GM18519 (cell line): ENCODE results near the gene KCNIP4.
"Not testable (repeated sequence)": the region's sequence is repeated elsewhere in the genome, so short reads cannot be mapped to it uniquely, and the experiment has no call there.

ENCODE experiments used
- ATAC-seq: cut with Tn5 transposase; IDR thresholded peaks from one replicate; pipeline ENCODE4 v1.9.1; 2021; ENCODE audit warnings: mild to moderate bottlenecking, moderate library complexity; ENCODE audit not compliant: unreplicated experiment, low FRiP score

Gene KCNIP4

DNA sequence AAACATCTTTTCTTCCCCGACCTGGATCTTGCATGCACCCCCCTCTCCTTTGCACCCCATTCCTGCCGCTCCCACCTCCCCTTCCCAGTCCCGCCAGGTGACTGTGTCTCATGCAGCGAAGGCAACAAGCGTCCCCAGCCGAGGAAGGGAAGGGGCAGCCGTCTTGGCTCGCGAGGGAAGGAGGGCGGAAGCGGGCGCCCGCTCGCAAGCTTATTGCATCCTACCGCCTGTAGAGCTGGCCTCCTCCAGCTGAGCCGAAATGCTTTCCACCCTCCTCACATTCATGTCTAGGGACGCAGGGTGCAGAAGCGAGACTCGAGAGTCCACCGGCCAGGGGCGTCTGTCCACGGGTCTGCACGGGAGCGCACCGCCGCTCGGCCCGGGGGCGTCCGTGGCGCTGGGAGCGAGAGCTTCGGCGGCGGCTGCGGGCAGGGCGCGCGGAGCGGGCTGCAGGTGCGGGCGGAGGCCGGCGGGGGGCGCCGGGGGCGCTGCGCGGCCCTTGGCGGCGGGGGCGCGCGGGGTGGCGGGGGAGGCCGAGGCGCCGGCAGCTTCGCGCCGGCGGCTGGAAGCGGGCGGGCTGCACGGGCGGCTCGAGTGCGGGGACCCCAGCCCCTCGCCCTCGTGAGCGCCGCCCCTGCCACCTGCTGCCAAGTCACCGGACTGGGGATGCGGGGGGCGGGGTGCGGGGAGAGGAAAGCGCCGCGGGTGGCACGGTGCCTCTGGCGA is at the start of gene KCNIP4:
Gene KCNIP4, minus strand, starts transcription at position 426 of the 726 bp plus-strand sequence.
- ATAC-seq, result no peak

DNA sequence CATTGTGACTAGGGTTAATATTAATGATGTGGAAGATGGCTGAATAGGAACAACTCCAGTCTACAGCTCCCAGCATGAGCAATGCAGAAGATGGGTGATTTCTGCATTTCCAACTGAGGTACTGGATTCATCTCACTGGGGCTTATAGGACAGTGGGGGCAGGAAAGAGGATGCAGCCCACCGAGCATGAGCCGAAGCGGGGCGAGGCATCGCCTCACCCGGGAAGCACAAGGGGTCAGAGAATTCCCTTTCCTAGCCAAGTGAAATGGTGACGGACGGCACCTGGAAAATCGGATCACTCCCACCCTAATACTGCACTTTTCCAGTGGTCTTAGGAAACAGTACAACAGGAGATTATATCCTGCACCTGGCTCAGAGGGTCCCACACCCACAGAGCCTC is 48.0 kb upstream of the KCNIP4 start:
- ATAC-seq, result not testable (repeated sequence)

DNA sequence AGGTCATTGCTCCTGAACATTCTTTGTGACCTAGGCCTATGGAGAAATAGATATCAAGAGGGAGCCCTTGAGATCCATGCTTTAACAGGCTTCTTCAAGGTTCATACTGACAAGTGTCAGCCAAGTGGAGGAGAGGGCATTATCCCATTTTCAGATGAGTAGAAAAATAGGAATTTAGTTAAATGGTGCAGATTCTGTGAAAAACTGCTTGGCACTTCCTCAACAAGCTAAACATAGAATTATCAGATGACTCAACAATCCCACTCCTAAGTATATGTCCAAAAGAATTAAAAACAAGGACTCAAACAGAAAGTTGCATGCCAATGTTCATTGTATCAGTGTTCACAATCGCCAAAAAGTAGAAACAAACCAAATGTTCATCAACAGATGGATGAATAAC is 43.8 kb upstream of the KCNIP4 start:
- no peak for ATAC-seq

DNA sequence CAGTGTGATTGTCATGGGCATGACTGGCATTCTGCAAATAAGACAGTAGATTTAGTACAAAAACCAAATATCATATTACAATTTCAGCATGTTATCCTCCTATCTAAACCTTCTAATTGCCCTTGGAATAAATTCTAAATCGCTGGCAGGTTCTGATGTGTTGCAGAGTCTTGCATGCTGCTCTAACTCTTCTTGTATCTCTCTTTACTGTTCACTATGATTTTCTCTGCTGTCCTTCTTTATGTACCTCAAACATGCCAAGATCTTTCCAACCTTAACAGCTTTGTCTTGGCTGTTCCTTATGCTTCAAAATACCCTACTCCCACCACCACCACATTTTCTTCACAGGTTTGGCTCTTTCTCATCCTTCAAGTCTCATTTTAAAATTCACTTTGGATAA is 43.0 kb upstream of the KCNIP4 start:
- ATAC-seq, result no peak

DNA sequence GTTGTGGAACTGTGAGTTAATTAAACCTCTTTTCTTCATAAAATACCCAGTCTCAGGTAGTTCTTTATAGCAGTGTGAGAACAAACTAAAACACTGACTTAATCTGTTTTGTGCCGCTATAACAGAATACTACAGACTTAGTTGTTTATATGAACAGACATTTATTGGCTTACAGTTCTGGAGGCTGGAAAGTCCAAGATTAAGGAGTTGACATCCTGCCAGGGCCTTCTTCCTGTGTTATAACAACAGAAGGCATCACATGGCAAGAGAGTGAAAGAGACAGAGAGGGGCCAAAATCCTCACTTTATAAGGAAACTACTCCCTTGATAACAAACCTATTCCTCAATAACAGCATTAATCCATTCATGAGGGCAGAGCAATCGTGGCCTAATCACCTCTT is 42.5 kb upstream of the KCNIP4 start:
- ATAC-seq, result no peak

DNA sequence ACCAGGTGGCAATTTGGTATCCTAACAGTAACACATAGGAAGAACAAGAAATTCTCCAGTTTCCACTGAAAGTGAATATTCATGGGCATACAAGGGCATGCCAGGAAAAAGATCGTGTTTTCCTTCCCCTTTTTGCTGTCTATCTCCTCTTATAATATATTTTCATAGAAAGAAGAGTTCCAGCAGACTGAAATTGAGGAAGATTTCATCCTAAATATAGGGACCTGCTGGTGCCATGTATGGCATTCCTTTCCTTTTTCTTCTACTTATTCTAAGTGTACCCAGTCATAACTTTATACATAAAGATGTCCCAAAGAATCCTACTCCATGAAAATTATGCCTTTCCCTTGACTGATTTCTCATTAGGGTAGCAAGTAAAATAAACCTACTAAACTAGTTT is 40.8 kb upstream of the KCNIP4 start:
- no peak for ATAC-seq

DNA sequence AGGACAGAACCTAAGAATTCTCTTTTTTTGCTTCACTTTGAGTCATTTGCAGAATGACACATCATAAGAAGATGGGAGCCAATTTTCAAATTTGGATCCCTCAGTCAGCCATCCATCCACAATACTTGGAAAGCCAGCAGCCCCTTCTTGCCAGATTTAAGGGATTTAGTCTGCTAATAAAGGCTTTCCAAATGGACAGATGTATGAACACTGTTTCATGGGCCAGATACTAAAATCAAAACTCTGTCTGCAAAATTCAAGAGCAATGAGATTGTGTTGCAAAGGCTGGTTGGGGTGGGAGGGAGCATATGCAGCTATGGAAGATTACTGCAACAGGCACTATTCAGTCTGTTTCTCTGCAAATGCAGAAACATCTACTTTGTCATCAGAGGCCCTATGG is 37.7 kb upstream of the KCNIP4 start:
- ATAC-seq, result no peak

DNA sequence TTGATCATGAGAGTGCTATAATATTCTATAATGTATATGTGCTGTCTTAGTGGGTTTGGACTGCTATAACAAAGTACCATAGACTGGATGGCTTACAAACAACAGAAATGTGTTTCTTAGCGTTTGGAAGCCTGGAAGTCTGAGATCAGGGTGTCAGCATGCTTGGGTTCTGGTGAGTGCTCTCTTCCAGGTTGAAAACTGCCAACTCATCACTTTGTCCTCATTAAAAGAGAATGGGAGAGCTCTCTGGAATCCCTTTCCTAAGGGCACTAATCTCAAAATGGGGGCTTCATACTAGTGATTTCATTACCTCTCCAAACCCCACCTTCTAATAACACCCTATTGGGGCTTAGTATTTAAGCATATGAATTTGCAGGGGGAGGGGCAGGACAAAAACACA is 33.5 kb upstream of the KCNIP4 start:
- no peak for ATAC-seq

DNA sequence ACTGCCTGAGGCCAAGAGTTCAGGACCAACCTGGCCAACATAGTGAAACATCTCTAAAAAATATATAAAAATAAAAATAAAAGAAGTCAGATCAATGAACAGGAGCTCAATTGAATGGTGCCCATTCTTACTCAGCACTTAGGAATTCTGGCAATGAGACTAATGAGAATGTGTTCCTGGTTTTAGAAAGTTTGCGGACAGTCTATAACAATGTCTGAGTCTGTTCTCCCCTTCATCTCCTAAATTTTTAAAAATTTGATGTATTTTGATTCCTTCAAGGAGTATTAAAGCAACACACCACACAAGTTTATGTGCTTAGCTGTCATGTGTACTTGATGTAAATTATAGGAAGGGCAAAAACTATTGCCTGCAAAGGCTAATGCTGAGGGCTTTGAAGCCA is 30.6 kb upstream of the KCNIP4 start:
- ATAC-seq, result no peak

DNA sequence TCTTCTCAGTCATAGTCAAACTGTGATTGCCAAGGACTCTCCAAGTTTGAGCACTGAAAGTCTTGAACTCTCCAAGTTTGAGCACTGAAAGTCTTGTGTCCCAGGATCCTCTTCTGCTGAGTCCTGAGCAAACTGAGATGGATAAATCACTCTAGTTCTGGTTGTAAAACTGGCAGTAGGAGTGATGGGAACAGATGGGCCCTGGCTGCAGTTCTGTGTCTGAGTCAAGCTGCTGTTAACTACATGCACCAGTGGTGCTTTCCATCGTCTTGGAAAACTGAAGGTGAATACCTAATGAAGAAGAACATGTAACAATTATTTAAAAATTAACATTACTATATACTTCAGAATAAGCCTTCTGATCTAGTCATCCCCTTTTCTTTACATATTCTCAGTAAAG is 27.6 kb upstream of the KCNIP4 start:
- no peak for ATAC-seq

DNA sequence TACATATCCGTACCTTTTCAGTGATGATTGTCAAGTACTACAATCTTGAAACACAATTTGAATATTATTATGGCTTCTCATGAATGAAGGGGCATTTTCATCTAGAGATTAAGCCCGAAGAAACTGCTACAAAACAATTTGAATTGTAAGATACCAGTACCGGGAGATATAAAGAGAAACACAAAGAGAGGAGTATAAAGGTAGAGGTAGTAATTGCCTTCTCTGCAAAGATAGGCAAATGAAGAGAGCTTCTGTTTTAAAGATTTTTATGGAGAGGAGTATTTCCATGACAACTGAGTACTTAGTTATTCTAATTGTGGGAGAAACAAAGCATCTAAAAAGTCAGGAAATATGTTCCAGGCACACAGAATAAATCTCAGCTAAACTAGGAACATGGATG is 25.3 kb upstream of the KCNIP4 start:
- no peak for ATAC-seq

DNA sequence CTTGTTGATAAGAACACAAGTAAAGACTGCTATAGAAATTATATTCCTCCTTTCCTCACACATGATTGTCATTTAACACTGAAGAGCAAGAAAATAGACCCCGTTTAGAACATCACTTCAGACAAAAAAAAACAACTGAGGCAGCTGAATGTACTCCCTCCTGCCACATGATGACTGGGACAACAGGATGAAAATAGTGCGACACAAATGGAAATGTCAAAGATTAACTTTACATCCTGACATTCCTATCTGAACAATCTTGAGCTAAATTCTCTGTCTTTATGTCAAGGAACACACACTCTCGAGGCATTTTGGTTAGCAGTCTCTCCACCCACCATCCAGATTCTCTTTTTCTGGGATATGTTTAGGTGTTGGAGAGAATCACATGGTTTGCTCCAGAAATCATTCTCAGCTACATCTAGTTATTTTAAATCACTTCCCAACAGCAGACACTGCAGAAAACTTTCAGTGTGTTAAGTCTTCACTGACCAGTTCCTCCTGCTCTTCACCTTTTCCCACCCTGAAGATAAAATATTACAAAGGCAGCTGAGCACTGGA is 16.3 kb upstream of the KCNIP4 start:
- no peak for ATAC-seq

DNA sequence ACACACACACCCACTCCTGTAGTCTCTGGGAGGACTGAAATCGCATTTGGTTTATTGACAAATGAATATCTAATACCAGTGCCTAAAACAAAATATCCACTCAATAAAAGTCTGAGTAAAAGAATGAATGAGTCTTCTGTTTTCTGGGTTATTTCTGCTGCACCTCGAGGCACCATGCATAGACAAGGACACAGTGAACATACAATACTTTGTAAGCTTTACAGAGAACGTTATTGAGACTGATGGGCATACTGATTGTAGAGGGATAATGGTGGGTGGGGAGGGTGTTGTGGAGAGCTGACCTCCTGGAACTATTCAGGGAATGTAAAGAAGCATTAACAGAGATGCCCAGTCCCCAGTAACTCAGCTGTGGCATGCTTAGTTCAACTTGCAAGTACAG is 14.1 kb upstream of the KCNIP4 start:
- ATAC-seq, result no peak

DNA sequence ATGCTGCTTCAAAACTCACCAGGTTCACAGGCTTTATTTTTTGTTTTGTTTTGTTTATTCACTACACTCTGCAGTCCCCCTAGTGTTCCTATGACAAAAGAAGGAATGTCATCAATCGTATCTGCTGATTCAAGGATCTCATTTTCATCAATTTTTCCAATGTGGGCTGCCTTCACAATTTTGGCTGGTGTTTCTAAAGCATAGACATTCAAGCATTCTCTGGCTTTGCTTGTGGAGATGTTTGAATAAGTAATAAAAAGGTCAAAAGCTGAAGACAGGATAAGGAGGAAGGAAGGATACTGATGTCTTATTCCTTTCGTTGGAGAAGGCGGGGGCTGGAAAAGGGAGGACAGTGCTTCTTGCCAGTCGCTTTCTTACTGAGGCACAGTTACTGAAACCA is 12.2 kb upstream of the KCNIP4 start:
- ATAC-seq, result no peak

DNA sequence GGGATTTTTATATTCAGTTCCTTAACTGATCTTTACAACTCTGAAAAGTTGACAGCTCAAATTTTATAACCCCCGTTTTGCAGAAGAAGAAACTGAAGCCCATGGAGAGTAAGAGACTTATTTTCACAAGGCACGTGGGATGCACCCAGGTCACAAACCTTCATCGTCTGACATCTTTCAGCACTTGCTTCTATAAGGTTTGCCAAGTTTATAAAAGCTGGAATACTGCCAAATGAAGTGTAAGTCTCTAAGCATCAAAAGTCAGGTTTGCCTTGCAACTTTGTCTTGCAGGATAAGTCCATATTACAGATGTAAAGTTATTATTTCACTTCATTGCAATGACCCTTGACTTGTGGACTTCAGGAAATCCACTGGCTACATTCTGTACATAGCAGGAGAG is 6.3 kb upstream of the KCNIP4 start:
- ATAC-seq, result no peak

DNA sequence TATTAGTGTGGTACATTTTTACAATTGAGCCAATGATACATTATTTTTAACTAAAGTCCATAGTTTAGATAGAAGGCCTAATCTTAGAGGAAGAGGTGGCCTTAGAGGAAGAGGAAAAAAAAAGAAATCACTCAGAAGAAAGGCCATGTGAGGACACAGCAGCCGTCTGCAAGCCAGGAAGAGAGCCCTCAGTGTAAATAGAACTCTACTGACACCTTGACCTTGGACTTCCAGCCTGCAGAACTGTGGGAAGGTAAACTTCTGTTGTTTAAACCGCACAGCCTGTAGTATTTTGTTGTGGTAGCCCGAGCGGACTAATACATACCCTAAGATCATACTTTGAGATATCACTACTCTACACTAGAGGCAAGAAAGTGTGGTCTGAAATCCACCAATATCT is 5.1 kb upstream of the KCNIP4 start:
- no peak for ATAC-seq

DNA sequence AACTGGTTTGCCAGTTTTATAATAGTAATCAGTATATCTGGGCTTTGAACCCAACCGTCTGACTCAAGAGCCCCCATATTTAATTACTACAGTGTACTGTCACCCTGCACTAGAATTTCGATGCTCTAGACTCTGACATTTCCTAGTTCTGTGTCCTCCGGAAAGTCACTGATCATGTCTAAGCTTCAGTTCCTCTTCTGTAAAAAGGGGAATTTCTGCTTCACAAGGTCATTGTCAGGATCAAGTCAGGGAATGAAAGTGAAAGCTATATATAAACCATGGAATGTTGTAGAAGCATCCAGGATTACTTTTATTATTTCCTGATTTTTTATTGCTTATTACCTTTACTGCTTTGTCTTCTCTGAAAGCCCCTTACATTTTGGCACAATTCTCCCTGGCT is 4.0 kb upstream of the KCNIP4 start:
- no peak for ATAC-seq

DNA sequence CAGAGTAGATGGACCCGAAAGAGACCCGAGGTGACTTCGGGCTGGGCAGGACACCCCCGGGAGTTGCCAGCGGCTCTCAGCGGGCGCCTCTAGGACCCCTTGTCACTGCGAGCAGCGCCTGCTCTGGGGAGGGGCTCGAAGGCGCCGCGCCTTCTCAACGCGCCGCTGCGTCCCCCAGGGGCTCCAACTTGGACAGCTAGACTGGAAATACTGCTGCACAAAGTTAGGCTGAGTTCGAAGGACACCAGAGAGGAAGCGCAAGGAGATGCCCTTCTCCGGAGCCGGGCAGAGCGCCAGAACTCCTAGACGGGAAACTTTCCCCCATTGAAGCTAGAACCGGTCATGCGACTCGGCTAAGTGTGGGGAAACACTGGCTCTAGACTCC is 493 bp upstream of the KCNIP4 start:
- no peak for ATAC-seq

DNA sequence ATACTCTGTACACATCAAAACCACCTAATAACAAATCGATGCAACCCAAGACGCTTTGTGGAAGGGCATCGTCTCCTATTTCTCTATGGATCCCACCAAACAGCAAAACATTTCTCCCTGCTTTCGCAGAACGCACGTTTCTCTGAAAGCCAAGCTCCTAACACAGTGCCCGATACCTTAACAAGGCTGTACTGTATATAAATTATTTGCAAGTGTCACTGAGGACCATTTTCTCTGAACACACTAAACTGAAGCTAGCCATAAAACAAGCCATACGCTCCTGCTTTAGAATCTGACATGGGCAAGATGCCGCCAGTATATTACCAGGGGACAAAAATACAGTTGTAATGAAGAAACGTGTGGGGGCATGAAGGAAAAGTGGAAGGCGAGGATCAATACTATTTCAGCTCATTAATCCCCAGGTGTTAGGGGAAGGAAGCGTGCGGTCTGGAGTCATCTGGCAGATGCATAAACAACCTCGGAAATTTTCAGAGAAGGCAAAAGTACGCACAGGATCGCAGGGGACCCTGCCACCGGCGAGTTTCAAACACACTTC is 703 bp downstream of the KCNIP4 start:
- ATAC-seq, result no peak

DNA sequence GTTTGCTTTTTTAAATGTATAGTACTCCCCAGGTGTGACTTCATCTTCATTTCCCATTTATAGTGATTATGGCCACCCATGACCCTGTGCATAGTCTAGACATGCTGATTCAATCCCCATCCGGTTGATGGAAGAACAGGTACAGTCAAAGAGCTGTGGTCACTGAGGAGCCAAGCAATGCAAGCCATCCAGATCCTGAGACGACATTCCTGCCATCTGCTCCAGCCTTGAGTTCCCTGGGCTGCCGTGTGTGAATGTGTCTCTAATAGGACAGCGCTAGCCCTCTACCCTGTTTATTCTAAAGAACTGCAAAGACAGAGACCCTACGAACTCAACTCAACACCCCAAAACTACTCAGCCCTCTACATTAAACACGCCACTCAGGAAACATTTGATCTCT is 1.7 kb downstream of the KCNIP4 start:
- ATAC-seq, result no peak

DNA sequence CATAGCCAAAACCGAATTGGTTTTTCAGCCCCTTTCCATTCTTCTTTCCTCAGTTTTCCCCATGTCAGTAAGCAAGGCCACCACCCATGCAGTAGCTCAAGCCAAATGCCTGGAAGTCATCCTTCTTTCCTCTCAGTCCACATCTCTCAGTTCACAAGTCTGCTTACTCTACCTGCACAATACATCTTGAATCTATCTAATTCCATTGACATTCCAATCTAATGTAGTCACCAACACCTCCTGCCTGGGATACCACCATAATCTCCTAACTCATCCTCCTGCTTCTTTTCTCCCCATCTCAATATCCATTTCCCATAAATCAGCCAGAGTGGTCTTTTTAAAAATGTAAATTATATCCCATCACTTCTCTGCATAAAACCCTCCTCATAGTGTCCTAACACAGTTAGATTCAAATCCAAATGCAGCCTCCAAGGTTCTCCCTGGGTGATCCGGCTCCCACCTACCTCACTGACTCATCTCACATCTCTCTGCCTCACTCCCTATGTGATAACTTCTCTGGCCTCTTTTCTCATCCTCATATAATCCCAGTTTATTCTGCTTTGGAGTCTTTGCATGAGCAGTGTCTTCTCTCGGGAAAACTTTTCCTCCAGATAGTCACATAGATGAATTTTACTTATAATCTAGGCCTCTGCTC is 26.9 kb downstream of the KCNIP4 start:
- no peak for ATAC-seq

DNA sequence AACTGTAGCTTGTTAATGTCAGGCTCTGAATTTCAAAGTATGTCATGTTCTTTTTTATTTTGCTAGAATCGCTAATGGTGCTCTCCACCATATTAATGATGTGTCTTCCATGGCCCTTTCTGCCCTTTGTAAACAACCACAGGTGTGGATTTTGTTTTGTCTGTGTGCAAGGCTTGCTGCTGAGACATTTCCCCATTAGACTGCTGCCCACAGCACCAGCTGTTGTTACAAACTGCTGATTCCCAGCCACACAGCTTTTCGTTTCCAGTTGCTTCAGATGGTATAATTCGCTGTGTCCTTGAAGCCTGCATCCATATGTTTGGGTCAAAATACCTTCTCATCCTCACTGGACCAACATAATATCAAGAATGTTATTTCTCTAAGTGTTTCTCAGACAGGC is 32.8 kb downstream of the KCNIP4 start:
- ATAC-seq, result no peak
